Hepatocyte (in vitro differentiated cells): ENCODE results near the gene PLEKHA8. TPM values are rescaled to one million over a fixed set of nuclear protein-coding genes. Genes with fewer than 3 reads are reported as not detected.

Source experiments
- DNase-seq: peaks from one replicate; pipeline ENCODE4 v3.0.0-alpha.2; 2016; ENCODE audit warnings: low spot score
- H2AFZ ChIP-seq: fragments of 200-600 bp; sonication (generic); 2 replicates; pipeline ENCODE4 v1.6.0; 2016; ENCODE audit warnings: antibody characterized with exemption, mild to moderate bottlenecking
- H3K27ac ChIP-seq: fragments of 200-600 bp; sonication (generic); 2 replicates; pipeline ENCODE4 v1.5.1; 2016; ENCODE audit warnings: mild to moderate bottlenecking
- H3K27me3 ChIP-seq: fragments of 200-600 bp; sonication (generic); 2 replicates; pipeline ENCODE4 v1.6.1; 2016
- H3K36me3 ChIP-seq: fragments of 200-600 bp; sonication (generic); replicated peaks from 2 replicates; pipeline ENCODE4 v1.5.1; 2016; ENCODE audit warnings: low read depth; ENCODE audit not compliant: insufficient read depth
- H3K4me1 ChIP-seq: fragments of 200-600 bp; sonication (generic); 2 replicates; pipeline ENCODE4 v1.5.1; 2016; ENCODE audit warnings: mild to moderate bottlenecking, moderate library complexity; ENCODE audit not compliant: insufficient read depth
- H3K4me2 ChIP-seq: fragments of 200-600 bp; sonication (generic); 2 replicates; pipeline ENCODE4 v1.6.0; 2016
- H3K4me3 ChIP-seq: fragments of 200-600 bp; sonication (generic); 2 replicates; pipeline ENCODE4 v1.5.1; 2016; ENCODE audit warnings: mild to moderate bottlenecking
- H3K79me2 ChIP-seq: fragments of 200-600 bp; sonication (generic); 2 replicates; pipeline ENCODE4 v1.6.0; 2017; ENCODE audit warnings: mild to moderate bottlenecking
- H3K9me2 ChIP-seq: fragments of 200-600 bp; sonication (generic); replicated peaks from 2 replicates; pipeline ENCODE4 v1.6.0; 2017; ENCODE audit warnings: mild to moderate bottlenecking; ENCODE audit not compliant: insufficient read depth
- H3K9me3 ChIP-seq: fragments of 200-600 bp; sonication (generic); 2 replicates; pipeline ENCODE4 v1.5.1; 2016; ENCODE audit warnings: low read depth, mild to moderate bottlenecking
- H4K20me1 ChIP-seq: fragments of 200-600 bp; sonication (generic); 2 replicates; pipeline ENCODE4 v1.6.0; 2016; ENCODE audit warnings: mild to moderate bottlenecking; ENCODE audit not compliant: insufficient read depth, poor library complexity, severe bottlenecking
- CTCF ChIP-seq: fragments of 200-600 bp; sonication (generic); IDR thresholded peaks from 2 replicates; pipeline ENCODE4 v1.5.1; 2016; ENCODE audit warnings: antibody characterized with exemption, mild to moderate bottlenecking; ENCODE audit not compliant: poor library complexity
- EZH2 ChIP-seq: fragments of 200-600 bp; sonication (generic); IDR thresholded peaks from 2 replicates; pipeline ENCODE4 v1.6.1; 2016; ENCODE audit warnings: antibody characterized with exemption, mild to moderate bottlenecking, borderline replicate concordance
- EZH2phosphoT487 ChIP-seq: fragments of 200-600 bp; sonication (generic); IDR thresholded peaks from one replicate; pipeline ENCODE4 v1.6.1; 2018; ENCODE audit warnings: antibody characterized with exemption, mild to moderate bottlenecking, low read depth, moderate library complexity; ENCODE audit not compliant: unreplicated experiment, severe bottlenecking
- WGBS: methylation state at CpG from one replicate; pipeline ENCODE4 v1.1.6; 2016; ENCODE audit warnings: low lambda C conversion rate; ENCODE audit errors: missing lambda C conversion rate; 5-methylcytosine and 5-hydroxymethylcytosine counted together
- polyA plus RNA-seq: library from polyadenylated mRNA; unstranded; fragments of >200 nt; fragmentation: Nextera tagmentation; extraction: Ambion mirVana; gene quantifications from 2 replicates; pipeline ENCODE4 v1.2.1, GENCODE V29; 2016
- small RNA-seq: library from RNA; depleted of rRNA; stranded (forward); fragments of <200 nt; gene quantifications from one replicate; pipeline ENCODE3, GENCODE V24; 2014
- total RNA-seq: library from RNA; depleted of rRNA; stranded (reverse); fragments of >200 nt; gene quantifications from 2 replicates; pipeline ENCODE4 v1.2.3, GENCODE V29; 2014

PLEKHA8 gene
- total and polyA plus RNA-seq, 2 experiments from 2014 or later: 8.7 to 17.9 TPM

GRCh38 chr7:30178748-30179436 lies 150.7 kb downstream of the PLEKHA8 start:
- no peak overlapping the region for H3K27ac ChIP-seq
- H3K4me2 ChIP-seq: no peak overlapping the region

More at GRCh38 chr7:30178748-30179436, 150.7 kb downstream of the PLEKHA8 start:
- H3K27me3 ChIP-seq: no peaks in the 10 kb centered on the region
- H3K9me2 ChIP-seq: no peaks in the 10 kb centered on the region
- 90% methylated on average over 3 of the region's 3 CpGs for WGBS
- no peak for DNase-seq
- H3K9me3 ChIP-seq: no peaks in the 10 kb centered on the region
- no peaks in the 10 kb centered on the region for H4K20me1 ChIP-seq
- TF ChIP-seq CTCF (no peak), EZH2 (no peak), EZH2phosphoT487 (no peak)
- no peak overlapping the region for H3K4me3 ChIP-seq
- H2AFZ ChIP-seq: no peak overlapping the region
- no peaks in the 10 kb centered on the region for H3K36me3 ChIP-seq
- H3K4me1 ChIP-seq: no peaks in the 10 kb centered on the region
- H3K79me2 ChIP-seq: no peaks in the 10 kb centered on the region

Small RNA genes lying within 50 kb of the gene (small RNA-seq; reads per million reads assigned to genes)
- not detected for gene RPS27P16

Other genes starting within 250 kb of the PLEKHA8 start
- gene WIPF3, start 221.9 kb upstream of the PLEKHA8 start, total RNA-seq: 1.8 and 2.4 TPM in 2 replicates
- 0.98 and 1.2 TPM in 2 replicates for gene WIPF3, start 221.9 kb upstream of the PLEKHA8 start, polyA plus RNA-seq
- gene SCRN1, start 38.6 kb upstream of the PLEKHA8 start, total RNA-seq: 71.2 and 73.5 TPM in 2 replicates
- 36.7 and 47.1 TPM in 2 replicates for gene SCRN1, start 38.6 kb upstream of the PLEKHA8 start, polyA plus RNA-seq
- gene FKBP14, start 1.7 kb upstream of the PLEKHA8 start, total RNA-seq: 35.4 and 45.4 TPM in 2 replicates
- 36.5 and 38.7 TPM in 2 replicates for gene FKBP14, start 1.7 kb upstream of the PLEKHA8 start, polyA plus RNA-seq
- 10.1 and 14.5 TPM in 2 replicates for gene MTURN, start 106.6 kb downstream of the PLEKHA8 start, total RNA-seq
- gene MTURN, start 106.6 kb downstream of the PLEKHA8 start, polyA plus RNA-seq: 4.5 and 7.5 TPM in 2 replicates